GM21381 (cell line): ENCODE results near the gene APOM.

Experiments used
- ATAC-seq: cut with Tn5 transposase; IDR thresholded peaks from one replicate; pipeline ENCODE4 v1.9.1; 2021; ENCODE audit warnings: mild to moderate bottlenecking, moderate library complexity; ENCODE audit not compliant: unreplicated experiment

APOM gene

DNA sequence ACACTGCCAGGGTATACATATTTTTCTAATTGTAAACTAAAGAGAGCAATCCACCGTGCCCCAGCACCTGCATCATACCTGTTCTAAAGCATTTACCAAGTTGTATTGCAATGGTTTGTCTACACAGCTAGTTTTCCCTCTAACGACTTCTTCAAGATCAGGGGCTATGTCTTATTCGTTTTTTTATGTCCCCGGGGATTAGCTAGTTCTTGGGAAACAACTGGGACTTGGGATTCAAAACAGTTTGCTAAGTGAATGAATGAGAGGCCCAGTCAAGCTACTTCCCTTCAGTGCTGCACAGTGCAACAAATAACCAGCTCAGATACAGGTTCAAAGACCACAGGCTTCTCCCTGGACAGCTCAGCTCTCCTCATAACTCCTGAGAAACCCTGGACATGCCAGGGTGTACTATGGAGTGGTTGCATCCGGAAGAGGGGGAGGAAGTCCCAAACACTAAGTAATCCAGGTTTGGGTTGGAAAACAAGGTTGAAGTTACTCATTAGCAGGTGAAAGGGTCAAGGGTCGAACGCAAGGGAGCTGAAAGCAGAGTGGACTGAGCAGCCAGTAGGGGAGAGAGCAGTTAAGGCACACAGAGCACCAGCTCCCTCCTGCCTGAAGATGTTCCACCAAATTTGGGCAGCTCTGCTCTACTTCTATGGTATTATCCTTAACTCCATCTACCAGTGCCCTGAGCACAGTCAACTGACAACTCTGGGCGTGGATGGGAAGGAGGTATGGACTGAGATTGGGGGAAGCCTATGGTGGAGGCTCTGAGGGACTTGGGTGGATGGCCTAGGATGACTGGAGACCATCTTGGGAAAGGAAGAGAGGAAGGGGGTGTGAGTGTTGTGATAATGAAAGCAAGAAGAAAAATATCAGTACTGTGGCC is at the start of gene APOM:
TSS of gene APOM (plus strand) at position 546 of the 889 bp plus-strand sequence. CDS start at position 619, 73 bp downstream.
- ATAC-seq = no peak

DNA sequence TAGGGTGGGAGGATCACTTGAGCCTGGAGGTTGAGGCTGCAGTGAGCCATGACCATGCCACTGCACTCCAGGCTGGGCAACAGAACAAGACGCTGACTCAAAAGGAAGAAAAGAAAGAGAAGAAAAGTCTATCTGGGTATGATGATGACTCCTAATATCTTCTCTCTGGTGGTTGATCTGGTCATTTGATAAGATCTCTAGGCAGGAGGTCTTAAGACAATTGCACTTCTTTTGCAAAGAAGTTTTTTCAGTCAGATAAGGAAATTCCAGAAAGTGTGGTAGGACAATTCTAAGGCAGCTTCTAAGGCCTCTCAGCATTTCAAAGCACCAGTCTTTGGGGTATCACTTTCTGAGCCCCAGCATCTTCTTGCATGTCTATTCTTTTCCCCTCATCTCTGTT is 48.4 kb upstream of the APOM start:
- no peak for ATAC-seq

DNA sequence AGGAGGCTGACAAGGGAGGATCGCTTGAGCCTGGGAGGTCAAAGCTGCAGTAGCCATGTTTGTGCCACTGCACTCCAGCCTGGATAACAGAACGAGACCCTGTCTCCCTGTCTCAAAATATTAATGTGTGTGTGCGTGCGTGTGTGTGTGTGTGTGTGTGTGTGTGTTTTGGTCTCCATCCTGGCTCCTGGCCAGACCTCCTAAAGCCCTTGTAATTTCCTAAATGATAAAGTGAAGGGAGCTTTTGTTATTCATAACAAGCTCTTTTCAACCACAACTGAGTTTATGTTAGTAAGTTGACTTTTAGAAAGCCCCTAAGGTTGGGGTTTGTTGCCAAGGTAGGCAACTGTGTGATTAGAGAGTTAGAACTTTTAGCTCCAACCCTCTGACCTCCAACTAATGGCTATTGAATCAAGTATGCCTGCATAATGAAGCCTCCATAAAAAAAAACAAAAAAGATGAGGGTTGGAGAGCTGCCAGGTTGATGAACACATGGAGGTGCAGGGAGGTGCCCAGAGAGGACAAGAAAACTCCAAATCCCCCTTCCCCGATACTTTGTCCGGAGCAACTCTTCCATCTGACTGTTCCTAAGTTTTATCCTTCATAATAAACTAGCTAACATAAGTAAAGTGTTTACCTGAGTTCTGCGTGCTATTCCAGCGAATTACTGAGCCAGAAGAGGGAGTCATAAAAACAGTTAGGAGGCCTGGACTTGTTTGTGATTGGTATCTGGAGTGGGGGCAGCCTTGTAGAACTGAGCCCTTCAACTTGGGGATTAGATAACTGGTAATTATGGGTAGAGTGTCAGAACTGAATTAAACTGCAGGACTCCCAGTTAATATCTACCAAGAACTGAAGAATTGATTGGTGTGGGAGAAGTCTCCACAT is 45.9 kb upstream of the APOM start:
- ATAC-seq = no peak

DNA sequence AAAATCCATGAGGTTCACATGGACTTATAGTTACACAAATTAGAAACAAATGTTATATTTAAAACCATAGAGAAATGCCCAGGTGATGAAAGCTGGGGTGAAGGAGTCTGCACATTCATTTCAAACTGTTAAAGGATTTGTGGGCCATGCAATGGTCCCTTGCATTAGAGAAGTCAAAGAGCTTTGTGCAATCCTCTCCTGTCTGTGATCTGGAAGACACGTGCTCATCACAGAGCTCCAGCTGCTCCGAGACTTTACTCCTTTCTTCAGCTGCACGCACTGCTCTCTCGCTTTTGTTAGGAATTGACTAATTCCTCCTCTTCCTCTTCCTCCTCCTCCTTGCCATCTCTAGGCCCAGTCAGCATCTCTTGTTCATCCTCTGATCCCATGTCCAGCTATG is 44.7 kb upstream of the APOM start:
- ATAC-seq = no peak

DNA sequence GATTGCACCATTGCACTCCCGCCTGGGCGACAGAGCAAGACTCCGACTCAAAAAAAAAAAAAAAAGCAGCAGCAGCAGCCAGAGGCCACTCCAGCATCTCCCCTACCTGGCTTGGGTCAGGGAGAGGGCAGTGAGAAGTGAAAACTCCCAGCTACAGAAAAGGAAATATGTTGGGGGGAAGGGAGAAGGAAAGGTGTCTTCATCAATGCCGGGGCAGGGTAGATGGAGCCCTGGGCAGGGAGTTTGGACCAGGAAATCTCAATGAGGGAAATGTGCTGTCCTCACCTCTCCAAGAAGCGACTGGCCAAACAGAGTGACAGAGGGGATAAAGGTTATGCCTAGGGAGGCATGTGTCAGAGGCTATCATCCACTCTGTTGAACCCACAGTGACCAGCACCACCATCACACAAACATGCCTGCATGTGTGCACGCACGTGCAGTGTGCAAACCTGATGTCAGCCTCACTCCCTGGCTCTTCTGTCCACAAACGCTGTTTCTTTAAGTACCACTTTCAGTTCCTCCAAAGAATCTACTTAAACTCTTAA is 41.5 kb upstream of the APOM start:
- no peak for ATAC-seq

DNA sequence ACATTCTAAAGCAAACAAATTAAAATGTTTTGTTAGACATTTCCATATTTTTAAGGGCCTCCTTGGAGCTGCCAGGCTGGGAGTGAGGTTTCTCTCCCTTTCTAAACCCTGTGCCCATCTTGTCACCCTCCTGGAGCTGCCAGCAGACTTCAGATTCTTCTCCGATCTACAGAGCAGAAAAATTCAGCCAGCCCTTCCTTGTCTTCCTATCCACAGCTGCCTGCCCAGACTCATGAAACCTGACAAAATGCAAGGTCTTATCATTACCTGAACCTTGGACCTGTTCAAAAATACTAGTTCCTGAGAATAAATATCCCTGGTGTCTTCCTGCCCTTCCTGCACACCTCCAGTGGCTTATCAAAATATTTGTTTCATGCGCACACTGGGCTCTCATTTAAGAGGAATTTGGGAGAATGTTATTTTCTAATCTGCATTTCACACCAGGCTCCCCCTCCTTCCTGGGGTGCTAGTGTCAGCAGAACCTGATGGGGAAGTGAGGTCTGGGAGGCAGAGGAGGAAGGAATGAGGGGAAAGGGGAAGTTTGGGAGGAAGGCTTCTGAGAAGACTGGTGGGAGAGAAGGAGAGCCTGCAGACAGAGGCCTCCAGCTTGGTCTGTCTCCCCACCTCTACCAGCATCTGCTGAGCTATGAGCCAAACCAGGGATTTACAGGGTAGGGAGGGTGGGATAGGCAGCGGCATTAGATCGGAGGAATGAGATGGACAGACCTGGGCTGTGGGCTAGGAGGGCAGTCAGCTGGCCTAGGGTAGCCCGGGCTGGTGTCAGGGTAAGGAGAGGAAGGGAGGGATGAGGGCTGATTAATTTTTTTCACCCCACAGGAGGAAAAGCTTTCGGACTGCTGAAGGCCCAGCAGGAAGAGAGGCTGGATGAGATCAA is 40.8 kb upstream of the APOM start, which contains the start of gene AIF1:
TSS of gene AIF1 (plus strand) at position 551 of the 895 bp plus-strand sequence. CDS start at position 647, 96 bp downstream.
- no peak for ATAC-seq

DNA sequence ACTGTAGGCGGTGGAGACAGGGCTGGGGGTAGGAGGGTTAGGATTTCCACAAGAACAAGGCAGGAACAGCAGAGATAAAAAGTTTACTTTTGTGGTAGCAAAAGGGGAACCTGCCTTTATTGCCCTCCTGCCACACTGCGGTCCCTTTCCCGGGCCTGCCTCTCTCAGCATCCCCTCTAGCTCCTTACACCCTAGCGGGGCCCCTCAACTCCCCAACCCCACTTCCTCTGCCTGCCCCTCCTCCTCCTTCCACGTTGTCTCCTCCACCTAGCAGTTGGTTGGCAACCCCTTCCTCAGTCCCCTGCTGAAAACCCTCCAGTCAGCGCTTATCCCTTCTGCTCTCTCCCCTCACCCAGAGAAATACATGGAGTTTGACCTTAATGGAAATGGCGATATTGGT is 39.9 kb upstream of the APOM start:
- ATAC-seq = no peak

DNA sequence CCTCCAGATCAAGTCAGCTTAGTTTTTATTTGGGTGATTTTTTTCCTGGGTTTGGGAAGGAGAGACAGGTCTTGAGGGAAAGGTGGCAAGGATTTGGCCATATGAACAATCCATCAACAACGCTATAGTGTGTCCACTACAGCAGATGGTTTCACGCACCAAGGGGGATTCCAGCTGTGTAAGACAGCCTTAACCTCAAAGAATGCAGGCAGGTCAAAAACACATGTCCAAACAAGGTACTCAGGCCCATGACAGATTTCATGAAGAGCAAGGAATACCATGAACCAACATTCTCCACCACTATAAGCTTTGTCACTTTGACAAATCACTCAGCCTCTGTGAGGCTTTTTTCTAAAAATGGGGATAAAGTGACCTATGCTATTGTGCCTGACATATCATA is 38.7 kb upstream of the APOM start:
- ATAC-seq = no peak

DNA sequence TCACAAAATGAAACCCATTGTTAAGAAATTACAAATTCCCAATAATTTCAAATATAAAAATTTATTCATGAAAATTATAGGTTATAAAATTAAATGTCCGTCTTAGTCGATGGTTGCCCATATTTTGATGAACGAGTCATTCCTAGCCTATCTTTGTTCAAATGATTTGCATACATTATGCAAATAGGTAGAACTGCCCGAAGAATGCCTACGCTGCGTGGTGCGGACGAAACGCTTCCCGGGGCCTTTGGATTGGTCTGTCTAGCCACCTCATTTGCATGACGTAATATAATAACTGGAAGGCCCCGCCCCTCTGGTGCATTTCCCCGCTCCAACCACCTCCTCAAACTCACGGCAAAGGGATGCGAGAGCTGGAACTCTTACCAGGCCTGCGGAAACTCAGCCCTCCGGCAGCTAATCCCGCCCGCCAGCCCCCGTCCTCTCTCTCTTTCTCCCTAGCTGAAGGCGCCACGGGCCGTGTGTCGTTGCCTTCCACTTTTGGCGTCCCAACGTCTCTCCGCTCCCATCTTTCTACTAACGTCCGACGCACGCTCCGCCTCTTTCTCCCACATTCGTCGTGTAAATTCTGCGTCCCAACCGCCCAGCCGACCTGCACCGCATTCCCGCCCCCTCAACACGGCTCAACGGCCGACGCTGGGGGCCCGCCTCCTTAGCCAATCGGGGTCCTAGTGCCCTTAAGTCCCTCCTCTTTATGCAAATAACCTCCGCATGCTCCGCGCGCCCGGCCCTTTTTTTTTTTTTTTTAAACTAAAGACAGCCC is 35.7 kb upstream of the APOM start:
- peak; percentile 80 for ATAC-seq

DNA sequence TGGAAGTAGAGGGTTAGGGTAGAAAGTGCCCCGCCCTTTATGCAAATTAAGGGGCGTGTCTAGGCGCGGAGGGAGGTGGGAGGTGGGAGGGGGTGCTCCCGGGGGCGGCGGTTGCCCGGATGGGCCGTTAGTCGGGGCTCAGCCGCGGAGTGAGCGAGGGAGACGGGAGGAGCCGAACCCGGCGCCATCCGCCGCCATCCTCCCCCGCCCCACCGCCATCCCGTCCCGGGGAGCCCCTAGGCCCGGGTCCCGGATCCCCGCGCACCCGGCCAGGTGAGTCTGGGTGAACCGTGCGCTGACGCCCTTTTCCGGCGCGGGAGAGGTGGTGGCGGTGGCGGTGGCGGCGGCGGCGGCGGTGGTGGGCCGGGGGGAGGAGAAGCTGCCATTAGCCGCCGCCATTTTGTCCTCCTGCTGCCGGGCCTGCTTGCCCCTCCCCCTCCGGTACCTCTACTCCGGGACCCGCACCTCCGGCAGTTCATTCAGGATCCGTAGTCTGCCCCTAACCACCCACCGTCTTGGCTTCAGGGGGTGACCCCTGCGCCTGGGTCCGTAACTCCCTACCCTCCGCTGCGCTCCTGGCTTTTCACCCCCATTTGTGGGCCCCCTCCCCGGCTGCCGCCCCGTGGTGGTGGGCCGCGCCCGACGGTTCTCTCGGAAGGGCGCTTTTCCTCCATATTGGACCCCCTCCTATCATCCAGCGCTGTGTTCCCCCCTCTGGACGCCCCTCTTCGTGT is 34.9 kb upstream of the APOM start, which contains the start of gene PRRC2A:
TSS of gene PRRC2A (plus strand) at position 130 of the 734 bp plus-strand sequence. CDS start 2,075 bp downstream, outside the sequence.
- peak; percentile 50 for ATAC-seq

DNA sequence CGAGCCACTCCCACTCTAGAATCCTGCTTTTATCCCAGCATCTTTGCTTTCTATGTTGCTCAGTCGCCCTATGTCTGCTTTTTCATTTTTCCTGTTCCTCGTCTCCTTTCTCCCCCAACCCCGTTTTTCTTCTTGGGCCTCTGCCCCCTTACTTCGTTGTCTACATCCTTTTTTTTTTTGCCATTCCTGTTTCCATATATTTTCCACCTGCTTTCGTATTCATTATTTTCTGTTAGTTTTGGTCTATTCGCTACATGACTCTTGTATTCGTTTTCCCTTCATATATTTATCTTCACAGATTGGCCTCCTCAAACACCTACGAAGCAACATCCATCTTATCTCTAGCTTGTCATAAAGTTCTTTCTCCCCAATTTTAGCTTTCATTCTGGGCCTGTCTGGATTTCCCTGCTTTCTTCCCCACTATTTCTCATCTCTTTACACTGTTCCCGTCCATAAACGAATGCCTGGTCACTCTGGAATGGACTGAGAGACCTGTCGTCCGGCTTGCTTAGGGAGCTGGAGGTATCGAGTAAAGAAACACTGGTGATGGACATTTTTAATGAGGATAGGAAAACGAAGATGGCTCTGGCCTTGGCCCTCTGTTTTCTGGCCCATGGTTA is 34.3 kb upstream of the APOM start:
- ATAC-seq = no peak

DNA sequence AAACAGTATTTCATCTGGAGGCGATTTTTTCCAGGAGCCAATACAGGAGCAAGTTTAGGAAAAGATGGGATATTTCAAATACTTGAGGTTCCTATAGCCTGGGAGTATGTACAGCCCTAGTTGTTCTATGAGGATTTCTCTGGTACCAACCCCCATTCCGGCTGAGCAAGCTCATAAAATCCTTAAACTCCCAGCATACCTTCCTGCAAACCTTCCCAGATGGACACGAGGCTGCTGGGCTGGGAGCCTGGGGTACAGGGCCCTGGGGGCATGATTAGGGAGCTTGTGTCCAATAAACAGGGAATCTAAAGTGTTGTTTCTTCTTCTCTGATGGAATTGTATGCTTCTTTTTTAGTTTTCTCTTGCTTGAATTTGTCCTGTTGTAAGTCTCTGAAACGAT is 33.7 kb upstream of the APOM start:
- no peak for ATAC-seq

DNA sequence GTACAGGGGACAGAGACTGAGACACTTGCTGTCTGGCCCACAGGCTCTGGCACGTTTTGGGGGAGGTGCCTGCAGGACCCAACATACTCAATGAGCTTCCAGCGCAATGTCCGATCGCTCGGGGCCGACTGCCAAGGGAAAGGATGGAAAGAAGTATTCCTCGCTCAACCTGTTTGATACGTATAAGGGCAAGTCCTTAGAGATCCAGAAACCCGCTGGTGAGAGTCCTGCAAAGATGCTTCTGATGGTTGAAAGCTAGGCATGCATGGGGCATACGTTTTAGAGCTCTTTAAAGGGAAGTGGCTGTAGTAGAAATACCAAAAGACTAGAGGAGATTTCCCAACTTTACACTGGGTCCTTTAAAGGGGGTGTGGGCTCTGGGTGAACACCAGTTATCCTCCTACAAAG is 33.0 kb upstream of the APOM start:
- ATAC-seq = no peak

DNA sequence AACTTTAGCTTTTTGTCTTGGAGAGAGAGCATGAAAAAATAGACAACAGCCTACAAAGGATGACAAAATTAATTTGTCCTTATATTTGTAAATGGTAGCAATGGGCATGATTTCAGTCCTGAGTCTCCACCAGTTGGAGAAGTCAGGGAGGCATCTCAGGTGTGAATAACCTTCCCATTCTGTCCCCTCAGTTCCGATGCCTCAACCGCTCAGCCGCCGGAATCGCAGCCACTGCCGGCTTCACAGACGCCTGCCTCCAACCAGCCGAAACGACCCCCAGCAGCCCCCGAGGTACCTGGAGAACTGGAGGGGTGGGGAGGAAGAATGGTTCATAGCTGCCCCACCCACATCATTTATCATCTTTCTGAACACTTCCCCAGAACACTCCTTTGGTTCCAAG is 31.6 kb upstream of the APOM start:
- no peak for ATAC-seq

DNA sequence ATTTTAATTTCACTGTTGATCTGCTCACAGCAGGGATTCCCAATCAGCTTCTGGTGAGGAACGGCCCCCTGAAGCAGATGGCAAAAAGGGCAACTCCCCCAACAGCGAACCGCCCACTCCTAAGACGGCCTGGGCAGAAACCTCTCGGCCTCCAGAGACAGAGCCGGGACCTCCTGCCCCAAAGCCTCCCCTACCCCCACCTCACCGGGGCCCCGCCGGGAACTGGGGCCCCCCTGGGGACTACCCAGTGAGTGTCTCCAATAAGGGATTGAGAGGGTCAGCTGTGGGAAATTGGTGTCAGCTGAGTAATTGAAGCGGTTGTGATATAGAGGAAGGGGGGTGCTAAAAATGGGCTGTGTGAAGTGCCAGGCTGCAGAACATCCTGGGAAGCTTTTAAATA is 28.7 kb upstream of the APOM start:
- no peak for ATAC-seq

DNA sequence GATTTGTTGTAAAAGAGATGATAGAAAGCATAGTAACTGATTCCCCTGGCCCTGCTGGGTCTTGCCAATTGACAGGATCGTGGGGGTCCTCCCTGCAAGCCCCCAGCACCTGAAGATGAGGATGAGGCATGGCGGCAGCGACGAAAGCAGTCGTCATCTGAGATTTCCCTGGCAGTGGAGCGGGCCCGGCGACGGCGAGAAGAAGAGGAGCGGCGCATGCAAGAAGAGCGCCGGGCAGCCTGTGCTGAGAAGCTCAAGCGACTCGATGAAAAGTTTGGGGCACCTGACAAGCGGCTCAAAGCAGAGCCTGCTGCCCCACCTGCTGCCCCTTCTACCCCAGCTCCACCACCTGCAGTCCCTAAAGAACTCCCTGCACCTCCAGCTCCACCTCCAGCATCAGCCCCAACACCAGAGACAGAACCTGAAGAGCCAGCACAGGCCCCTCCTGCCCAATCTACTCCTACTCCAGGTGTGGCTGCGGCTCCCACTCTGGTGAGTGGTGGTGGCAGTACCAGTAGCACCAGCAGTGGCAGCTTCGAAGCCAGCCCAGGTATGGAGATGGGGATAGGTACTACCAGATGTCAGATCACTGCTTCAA is 27.9 kb upstream of the APOM start:
- no peak for ATAC-seq

DNA sequence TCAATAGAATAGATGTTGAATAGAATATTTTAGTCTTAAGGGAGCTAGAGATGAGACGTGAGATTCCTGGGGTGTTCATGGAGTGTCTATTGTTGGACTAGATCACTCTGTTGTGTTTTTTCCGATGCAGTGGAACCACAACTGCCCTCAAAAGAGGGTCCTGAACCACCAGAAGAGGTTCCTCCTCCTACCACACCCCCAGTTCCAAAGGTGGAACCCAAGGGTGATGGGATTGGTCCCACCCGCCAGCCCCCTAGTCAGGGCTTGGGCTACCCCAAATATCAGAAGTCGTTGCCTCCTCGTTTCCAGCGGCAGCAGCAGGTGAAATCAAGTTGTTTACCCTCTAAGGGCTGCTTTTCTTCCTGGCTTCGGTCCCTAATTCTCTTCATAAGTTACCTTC is 26.7 kb upstream of the APOM start:
- no peak for ATAC-seq
